WTC11 (cell line): ENCODE measurements around the gene SLC44A1. TPM values are rescaled to one million over a fixed set of nuclear protein-coding genes. Genes with fewer than 3 reads are reported as not detected.
A peak's percentile ranks its signal among the peaks of the same experiment; 100 is the strongest.

Experiments
- ATAC-seq: fragments of 200-7000 bp; cut with Tn5 transposase; 2 replicates; pipeline ENCODE4 v1.10.0; 2021; ENCODE audit warnings: mild to moderate bottlenecking, moderate library complexity
- CTCF ChIA-PET: fragments of 300-600 bp; sonication (Branson Sonifier 250); formaldehyde crosslinking; loops from one replicate; lab custom pipeline; 2021; ENCODE audit warnings: antibody characterized with exemption; lab: Charles Lee
- POLR2A ChIA-PET: fragments of 350-600 bp; sonication (Branson Sonifier 250); formaldehyde crosslinking; loops from one replicate; lab custom pipeline; 2021; ENCODE audit warnings: antibody characterized with exemption; lab: Charles Lee
- DNase-seq: peaks from one replicate; pipeline ENCODE4 v3.0.0; 2021; ENCODE audit warnings: low spot score
- H3K27ac Mint-ChIP-seq: 2 replicates; pipeline ENCODE4 v1.8.0; 2021; ENCODE audit warnings: mixed read lengths
- H3K27me3 Mint-ChIP-seq: 2 replicates; pipeline ENCODE4 v1.8.0; 2021; ENCODE audit warnings: low read depth, mild to moderate bottlenecking, moderate library complexity, mixed read lengths
- H3K36me3 Mint-ChIP-seq: 2 replicates; pipeline ENCODE4 v1.8.0; 2021; ENCODE audit warnings: mixed read lengths
- H3K4me1 Mint-ChIP-seq: 2 replicates; pipeline ENCODE4 v1.8.0; 2022; ENCODE audit warnings: mixed read lengths
- H3K4me3 Mint-ChIP-seq: 2 replicates; pipeline ENCODE4 v1.8.0; 2021; ENCODE audit warnings: mild to moderate bottlenecking, moderate library complexity, mixed read lengths
- H3K9me3 Mint-ChIP-seq: 2 replicates; pipeline ENCODE4 v1.8.0; 2021; ENCODE audit warnings: mixed read lengths
- ELF4 ChIP-seq: sonication (generic); formaldehyde crosslinking; IDR thresholded peaks from 2 replicates; pipeline ENCODE4 v1.8.1; 2022; ENCODE audit warnings: low read depth, mild to moderate bottlenecking, moderate library complexity, missing genetic modification reagents
- EMX1 ChIP-seq: fragments of 250-450 bp; sonication (Bioruptor Pico); IDR thresholded peaks from 2 replicates; pipeline ENCODE4 v1.8.0; 2021; ENCODE audit warnings: mild to moderate bottlenecking
- ETV6 ChIP-seq: sonication (generic); formaldehyde crosslinking; IDR thresholded peaks from 2 replicates; pipeline ENCODE4 v1.8.1; 2022; ENCODE audit warnings: mild to moderate bottlenecking, missing genetic modification reagents
- FOXP1 ChIP-seq: sonication (generic); formaldehyde crosslinking; IDR thresholded peaks from 2 replicates; pipeline ENCODE4 v1.8.0; 2022; ENCODE audit warnings: missing genetic modification reagents, mild to moderate bottlenecking, moderate library complexity, borderline replicate concordance
- MYBL2 ChIP-seq: sonication (generic); formaldehyde crosslinking; IDR thresholded peaks from 2 replicates; pipeline ENCODE4 v1.8.1; 2023; ENCODE audit warnings: mild to moderate bottlenecking, moderate library complexity, missing genetic modification reagents
- NR2C2 ChIP-seq: sonication (generic); formaldehyde crosslinking; IDR thresholded peaks from 2 replicates; pipeline ENCODE4 v1.8.0; 2022; ENCODE audit warnings: mild to moderate bottlenecking, missing genetic modification reagents
- ZBTB21 ChIP-seq: sonication (generic); formaldehyde crosslinking; IDR thresholded peaks from 2 replicates; pipeline ENCODE4 v1.8.1; 2023; ENCODE audit warnings: mild to moderate bottlenecking, missing genetic modification reagents, borderline replicate concordance
- ZNF138 ChIP-seq: sonication (generic); formaldehyde crosslinking; conservative IDR thresholded peaks from 2 replicates; pipeline ENCODE4 v1.8.1; 2022; ENCODE audit warnings: mild to moderate bottlenecking, moderate library complexity, missing genetic modification reagents
- ZNF232 ChIP-seq: sonication (generic); formaldehyde crosslinking; IDR thresholded peaks from 2 replicates; pipeline ENCODE4 v1.8.0; 2022; ENCODE audit warnings: mild to moderate bottlenecking, missing genetic modification reagents
- ZNF671 ChIP-seq: fragments of 250-450 bp; sonication (Bioruptor Pico); IDR thresholded peaks from 2 replicates; pipeline ENCODE4 v1.8.0; 2021; ENCODE audit warnings: mild to moderate bottlenecking
- total RNA-seq: library from RNA; stranded (reverse); gene quantifications from 3 replicates; pipeline ENCODE4 v1.2.3, GENCODE V29; 2021
- TF ChIP-seq, protein P1 (sequence below): fragments of 250-450 bp; sonication (Bioruptor Pico); conservative IDR thresholded peaks from 2 replicates; pipeline ENCODE4 v1.9.0; 2021; ENCODE audit warnings: mild to moderate bottlenecking
- TF ChIP-seq, protein P2 (sequence below): sonication (generic); formaldehyde crosslinking; IDR thresholded peaks from 2 replicates; pipeline ENCODE4 v1.8.1; 2023; ENCODE audit warnings: mild to moderate bottlenecking, moderate library complexity, missing genetic modification reagents
- TF ChIP-seq, protein P3 (sequence below): sonication (generic); formaldehyde crosslinking; IDR thresholded peaks from 2 replicates; pipeline ENCODE4 v1.8.1; 2022; ENCODE audit warnings: mild to moderate bottlenecking, missing genetic modification reagents, moderate library complexity, borderline replicate concordance
- TF ChIP-seq, protein P4 (sequence below): sonication (generic); formaldehyde crosslinking; IDR thresholded peaks from 2 replicates; pipeline ENCODE4 v1.8.1; 2023; ENCODE audit warnings: mild to moderate bottlenecking, missing genetic modification reagents
- TF ChIP-seq, protein P5 (sequence below): fragments of 250-450 bp; sonication (Bioruptor Pico); IDR thresholded peaks from 2 replicates; pipeline ENCODE4 v1.9.0; 2021; ENCODE audit warnings: mild to moderate bottlenecking, borderline replicate concordance

The SLC44A1 gene
- total RNA-seq, 1 experiment from 2014 or later: 48.9 TPM

DNA sequence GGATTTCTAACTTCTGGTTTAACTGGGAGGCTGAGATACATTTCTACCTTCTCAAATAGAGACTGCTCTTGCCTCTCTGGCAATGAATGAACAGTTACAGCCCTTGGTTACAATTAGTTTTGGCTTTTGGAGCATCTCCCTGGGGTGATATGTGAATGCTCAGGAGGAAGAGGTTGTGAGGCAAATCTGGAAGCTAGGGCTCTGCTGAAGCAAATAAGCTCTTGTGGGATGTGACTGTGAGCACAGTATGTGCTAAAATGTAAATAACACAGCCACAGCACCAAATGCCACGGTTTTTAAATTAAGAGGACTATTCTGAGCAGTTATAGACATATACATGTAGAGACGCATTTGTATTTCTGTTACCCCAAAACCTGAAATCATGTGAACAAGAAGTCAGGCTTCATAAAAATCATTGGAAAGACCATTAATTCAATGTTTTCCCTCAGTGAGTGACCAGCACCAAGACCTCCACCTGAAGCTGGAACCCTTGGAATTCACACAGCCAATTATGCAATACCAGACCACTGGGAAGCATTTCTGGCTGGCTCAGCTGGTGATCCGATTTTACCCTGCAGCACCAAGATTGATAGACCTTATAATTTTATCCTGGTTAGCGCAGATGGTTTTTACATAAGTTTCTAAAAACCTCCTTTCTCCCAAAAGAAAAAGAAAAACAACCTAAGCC lies 3.0 kb upstream of the SLC44A1 start (continued):
- TF ChIP-seq ETV6: no peak
- no peak for TF ChIP-seq EMX1 (CRISPR knock-in tag)
- TF ChIP-seq MYBL2 (CRISPR knock-in tag): no peak
- TF ChIP-seq ZNF671 (CRISPR knock-in tag): no peak
- TF ChIP-seq, protein P1, sequence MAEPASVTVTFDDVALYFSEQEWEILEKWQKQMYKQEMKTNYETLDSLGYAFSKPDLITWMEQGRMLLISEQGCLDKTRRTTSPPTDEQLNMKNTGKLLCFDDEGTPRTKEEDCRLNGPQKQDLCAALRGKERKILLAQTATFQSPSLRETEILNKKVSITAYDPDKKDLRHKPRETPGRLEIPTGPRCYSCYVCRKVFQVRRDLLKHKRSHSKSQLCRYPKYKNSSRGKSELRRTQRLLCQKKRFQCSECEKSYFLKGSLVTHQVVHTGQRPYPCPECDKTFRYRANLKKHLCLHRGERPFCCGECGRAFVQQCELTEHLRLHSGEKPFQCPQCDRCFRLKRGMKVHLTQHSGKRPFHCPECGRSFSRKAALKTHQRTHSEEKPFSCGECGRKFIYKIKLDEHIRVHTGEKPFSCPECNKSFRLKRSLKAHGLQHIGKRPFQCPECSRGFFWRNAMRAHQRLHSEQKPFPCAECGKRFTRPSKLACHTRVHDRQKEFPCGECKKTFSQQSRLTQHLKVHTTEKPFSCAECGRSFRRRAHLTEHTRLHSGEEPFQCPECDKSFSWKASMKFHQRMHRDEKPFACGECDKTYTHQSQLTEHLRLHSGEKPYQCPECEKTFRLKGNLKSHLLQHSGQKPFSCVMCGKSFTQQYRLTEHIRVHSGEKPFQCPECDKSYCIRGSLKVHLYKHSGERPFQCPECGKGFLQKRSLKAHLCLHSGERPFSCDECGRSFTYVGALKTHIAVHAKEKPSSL: no peak
- TF ChIP-seq, protein P2, sequence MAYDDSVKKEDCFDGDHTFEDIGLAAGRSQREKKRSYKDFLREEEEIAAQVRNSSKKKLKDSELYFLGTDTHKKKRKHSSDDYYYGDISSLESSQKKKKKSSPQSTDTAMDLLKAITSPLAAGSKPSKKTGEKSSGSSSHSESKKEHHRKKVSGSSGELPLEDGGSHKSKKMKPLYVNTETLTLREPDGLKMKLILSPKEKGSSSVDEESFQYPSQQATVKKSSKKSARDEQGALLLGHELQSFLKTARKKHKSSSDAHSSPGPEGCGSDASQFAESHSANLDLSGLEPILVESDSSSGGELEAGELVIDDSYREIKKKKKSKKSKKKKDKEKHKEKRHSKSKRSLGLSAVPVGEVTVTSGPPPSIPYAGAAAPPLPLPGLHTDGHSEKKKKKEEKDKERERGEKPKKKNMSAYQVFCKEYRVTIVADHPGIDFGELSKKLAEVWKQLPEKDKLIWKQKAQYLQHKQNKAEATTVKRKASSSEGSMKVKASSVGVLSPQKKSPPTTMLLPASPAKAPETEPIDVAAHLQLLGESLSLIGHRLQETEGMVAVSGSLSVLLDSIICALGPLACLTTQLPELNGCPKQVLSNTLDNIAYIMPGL (CRISPR knock-in tag): no peak
- no peak for TF ChIP-seq FOXP1 (CRISPR knock-in tag)

DNA sequence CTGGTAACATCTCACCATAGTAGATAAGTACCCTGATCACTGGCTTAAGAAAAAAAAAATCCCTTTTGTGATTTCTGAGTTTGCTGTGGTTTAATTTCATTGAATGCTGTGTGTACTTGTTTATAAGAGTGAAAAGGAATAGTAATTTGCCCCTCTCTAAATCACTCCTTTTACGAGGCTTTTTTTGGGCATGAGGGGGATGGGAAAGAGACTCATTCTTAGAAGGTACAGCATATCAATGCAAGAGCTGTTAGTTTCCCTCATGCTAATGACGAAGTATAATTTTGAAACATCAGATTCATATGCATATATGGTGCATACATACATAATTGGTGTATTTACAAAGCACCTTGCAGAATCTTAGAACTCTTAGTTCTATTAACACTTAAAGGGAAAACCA lies 2.4 kb upstream of the SLC44A1 start:
- H3K9me3 Mint-ChIP-seq: no peaks in the 10 kb centered on the region
- peak overlapping the region; percentile 47 for H3K4me3 Mint-ChIP-seq
- ChIA-PET CTCF (interaction anchor here (0.6 to 1.5 kb wide), 4 partner anchors 11 to 498 kb away, joined by 3 to 5 read pairs (median 3); no protein-coding TSS in a partner anchor), POLR2A (no interaction called here)
- TF ChIP-seq ELF4 (CRISPR knock-in tag) (no peak), ZBTB21 (CRISPR knock-in tag) (no peak)
- no peaks in the 10 kb centered on the region for H3K36me3 Mint-ChIP-seq
- peaks cover 52% of the 10 kb centered on the region for H3K4me1 Mint-ChIP-seq
- DNase-seq (no peak), ATAC-seq (no peak)
- H3K27ac Mint-ChIP-seq: peak overlapping the region; percentile 89
- H3K27me3 Mint-ChIP-seq: no peaks in the 10 kb centered on the region

DNA sequence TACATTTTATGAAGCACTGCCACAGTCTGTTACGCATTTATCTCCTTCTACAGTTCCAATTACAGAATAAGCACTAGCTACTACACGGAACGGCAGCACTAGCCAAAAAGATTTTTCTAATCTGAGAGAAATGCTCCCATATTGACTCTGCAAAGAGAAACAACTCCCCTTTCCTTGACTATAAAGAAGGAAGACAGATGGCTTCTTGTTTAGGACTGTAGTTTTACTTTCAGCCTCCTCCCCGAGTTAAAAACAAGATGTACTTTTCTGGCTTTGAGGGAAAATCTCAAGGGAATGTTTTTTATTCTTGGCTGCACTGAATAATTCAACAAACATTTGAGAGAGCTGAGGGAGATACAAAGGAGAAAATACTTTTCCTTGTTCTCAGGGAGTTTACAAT lies 1.9 kb upstream of the SLC44A1 start:
- peak overlapping the region; percentile 47 for H3K4me3 Mint-ChIP-seq
- DNase-seq: no peak
- TF ChIP-seq, protein P3, sequence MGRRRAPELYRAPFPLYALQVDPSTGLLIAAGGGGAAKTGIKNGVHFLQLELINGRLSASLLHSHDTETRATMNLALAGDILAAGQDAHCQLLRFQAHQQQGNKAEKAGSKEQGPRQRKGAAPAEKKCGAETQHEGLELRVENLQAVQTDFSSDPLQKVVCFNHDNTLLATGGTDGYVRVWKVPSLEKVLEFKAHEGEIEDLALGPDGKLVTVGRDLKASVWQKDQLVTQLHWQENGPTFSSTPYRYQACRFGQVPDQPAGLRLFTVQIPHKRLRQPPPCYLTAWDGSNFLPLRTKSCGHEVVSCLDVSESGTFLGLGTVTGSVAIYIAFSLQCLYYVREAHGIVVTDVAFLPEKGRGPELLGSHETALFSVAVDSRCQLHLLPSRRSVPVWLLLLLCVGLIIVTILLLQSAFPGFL (CRISPR knock-in tag): no peak
- TF ChIP-seq, protein P4, sequence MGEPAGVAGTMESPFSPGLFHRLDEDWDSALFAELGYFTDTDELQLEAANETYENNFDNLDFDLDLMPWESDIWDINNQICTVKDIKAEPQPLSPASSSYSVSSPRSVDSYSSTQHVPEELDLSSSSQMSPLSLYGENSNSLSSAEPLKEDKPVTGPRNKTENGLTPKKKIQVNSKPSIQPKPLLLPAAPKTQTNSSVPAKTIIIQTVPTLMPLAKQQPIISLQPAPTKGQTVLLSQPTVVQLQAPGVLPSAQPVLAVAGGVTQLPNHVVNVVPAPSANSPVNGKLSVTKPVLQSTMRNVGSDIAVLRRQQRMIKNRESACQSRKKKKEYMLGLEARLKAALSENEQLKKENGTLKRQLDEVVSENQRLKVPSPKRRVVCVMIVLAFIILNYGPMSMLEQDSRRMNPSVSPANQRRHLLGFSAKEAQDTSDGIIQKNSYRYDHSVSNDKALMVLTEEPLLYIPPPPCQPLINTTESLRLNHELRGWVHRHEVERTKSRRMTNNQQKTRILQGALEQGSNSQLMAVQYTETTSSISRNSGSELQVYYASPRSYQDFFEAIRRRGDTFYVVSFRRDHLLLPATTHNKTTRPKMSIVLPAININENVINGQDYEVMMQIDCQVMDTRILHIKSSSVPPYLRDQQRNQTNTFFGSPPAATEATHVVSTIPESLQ (CRISPR knock-in tag): no peak
- TF ChIP-seq ZNF138 (CRISPR knock-in tag) (no peak), ZNF232 (CRISPR knock-in tag) (no peak), NR2C2 (no peak)
- TF ChIP-seq, protein P5, sequence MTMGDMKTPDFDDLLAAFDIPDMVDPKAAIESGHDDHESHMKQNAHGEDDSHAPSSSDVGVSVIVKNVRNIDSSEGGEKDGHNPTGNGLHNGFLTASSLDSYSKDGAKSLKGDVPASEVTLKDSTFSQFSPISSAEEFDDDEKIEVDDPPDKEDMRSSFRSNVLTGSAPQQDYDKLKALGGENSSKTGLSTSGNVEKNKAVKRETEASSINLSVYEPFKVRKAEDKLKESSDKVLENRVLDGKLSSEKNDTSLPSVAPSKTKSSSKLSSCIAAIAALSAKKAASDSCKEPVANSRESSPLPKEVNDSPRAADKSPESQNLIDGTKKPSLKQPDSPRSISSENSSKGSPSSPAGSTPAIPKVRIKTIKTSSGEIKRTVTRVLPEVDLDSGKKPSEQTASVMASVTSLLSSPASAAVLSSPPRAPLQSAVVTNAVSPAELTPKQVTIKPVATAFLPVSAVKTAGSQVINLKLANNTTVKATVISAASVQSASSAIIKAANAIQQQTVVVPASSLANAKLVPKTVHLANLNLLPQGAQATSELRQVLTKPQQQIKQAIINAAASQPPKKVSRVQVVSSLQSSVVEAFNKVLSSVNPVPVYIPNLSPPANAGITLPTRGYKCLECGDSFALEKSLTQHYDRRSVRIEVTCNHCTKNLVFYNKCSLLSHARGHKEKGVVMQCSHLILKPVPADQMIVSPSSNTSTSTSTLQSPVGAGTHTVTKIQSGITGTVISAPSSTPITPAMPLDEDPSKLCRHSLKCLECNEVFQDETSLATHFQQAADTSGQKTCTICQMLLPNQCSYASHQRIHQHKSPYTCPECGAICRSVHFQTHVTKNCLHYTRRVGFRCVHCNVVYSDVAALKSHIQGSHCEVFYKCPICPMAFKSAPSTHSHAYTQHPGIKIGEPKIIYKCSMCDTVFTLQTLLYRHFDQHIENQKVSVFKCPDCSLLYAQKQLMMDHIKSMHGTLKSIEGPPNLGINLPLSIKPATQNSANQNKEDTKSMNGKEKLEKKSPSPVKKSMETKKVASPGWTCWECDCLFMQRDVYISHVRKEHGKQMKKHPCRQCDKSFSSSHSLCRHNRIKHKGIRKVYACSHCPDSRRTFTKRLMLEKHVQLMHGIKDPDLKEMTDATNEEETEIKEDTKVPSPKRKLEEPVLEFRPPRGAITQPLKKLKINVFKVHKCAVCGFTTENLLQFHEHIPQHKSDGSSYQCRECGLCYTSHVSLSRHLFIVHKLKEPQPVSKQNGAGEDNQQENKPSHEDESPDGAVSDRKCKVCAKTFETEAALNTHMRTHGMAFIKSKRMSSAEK (CRISPR knock-in tag): no peak
- ATAC-seq: no peak
- POLR2A ChIA-PET: interaction anchor here (2.5 to 3.7 kb wide), 2 partner anchors 251 to 315 kb away, joined by 12 to 25 read pairs; partner anchors contain the start of gene ABCA1
- peak overlapping the region; percentile 89 for H3K27ac Mint-ChIP-seq
- no peaks in the 10 kb centered on the region for H3K27me3 Mint-ChIP-seq
- CTCF ChIA-PET: interaction anchor here (0.7 kb wide), 1 partner anchor 12 kb away, joined by 3 read pairs; no protein-coding TSS in a partner anchor
- no peaks in the 10 kb centered on the region for H3K36me3 Mint-ChIP-seq
- peaks cover 57% of the 10 kb centered on the region for H3K4me1 Mint-ChIP-seq
- no peaks in the 10 kb centered on the region for H3K9me3 Mint-ChIP-seq
